Measurements from ENCODE around the gene GRIK1.

DNA sequence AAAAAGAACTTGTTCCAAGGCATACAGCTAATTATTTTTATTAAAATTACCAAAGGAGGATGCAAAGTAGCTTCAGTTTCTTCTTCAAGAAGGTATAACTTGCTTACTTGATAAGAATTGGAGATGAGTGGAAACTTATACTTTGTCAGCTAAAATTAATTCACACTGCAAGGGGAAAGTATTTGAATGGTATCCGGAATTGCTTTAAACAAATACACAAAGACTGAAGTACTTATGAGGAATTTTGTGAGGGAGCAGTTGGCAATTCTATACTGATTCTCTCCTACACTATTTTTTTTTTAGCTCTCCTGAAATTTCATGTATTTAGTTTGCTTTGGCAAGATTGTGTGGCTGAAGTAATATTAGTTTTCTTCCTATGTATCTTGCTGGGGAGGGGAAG is 39.2 kb upstream of the GRIK1 start:
- TF ChIP-seq, protein P1, sequence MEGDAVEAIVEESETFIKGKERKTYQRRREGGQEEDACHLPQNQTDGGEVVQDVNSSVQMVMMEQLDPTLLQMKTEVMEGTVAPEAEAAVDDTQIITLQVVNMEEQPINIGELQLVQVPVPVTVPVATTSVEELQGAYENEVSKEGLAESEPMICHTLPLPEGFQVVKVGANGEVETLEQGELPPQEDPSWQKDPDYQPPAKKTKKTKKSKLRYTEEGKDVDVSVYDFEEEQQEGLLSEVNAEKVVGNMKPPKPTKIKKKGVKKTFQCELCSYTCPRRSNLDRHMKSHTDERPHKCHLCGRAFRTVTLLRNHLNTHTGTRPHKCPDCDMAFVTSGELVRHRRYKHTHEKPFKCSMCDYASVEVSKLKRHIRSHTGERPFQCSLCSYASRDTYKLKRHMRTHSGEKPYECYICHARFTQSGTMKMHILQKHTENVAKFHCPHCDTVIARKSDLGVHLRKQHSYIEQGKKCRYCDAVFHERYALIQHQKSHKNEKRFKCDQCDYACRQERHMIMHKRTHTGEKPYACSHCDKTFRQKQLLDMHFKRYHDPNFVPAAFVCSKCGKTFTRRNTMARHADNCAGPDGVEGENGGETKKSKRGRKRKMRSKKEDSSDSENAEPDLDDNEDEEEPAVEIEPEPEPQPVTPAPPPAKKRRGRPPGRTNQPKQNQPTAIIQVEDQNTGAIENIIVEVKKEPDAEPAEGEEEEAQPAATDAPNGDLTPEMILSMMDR (conservative IDR thresholded peaks at IDR 0.05), result no peak
- no peak for TF ChIP-seq ZFX (IDR thresholded peaks at IDR 0.05)

All from C4-2B (cell line).